ENCODE data around the gene ZNF169. TPM values are rescaled to one million over a fixed set of nuclear protein-coding genes. Genes with fewer than 3 reads are reported as not detected.

The ZNF169 gene
- total RNA-seq, result 6.0 TPM
- long read RNA-seq, partial matches to known transcripts, result 4 of 12 reads
- long read RNA-seq, other reads (novel, unspliced or antisense), result 6 of 12 reads

DNA sequence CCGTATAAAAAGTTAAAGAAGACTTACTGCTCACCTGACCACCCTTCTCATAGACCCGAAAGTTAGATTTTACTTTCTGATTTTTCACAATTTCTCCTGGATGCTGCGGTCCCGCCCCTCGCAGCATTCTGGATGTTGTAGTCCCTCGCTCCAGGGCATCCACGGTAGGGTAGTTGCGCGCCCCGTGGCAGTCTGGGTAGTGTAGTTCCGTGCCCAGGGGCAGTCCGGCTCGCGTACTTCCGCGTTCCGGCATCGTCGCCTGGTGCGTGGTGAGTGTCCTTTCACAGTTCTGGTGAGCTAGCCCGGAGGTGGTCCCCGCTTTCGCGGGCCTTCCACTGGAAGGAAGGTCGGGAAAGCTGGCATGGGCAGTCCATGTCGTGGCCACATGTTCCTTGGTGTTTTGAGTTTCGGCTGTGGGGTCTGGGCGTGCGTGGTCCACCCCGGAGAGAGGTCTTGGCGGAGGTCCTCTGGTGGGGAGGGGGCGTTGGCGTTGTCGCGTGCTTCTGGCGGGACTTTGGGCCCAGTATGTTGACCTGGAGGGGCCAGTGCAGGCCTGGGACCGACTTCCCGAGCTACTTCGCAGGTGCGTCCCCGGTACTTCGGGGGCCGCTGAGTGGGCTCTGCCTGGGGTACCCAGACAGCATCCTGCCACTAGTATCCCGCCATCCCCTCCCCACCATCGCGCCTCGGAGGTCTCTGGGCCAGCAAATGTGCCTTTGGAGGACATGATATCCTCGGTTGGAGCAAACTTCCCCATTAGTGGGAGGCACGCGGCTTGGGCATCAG lies at the start of gene ZNF169:
Gene ZNF169, plus strand, starts transcription at position 222 of the 786 bp plus-strand sequence. CDS start 19,515 bp downstream, outside the sequence.
- Histone ChIP-seq H3K27ac (peak within 1 kb of the TSS; percentile 56), H3K36me3 (no peaks in the 10 kb centered on the region), H3K4me3 (peak within 1 kb of the TSS; percentile 78), H3K4me1 (peaks cover 3% of the 10 kb centered on the region), H3K27me3 (no peaks in the 10 kb centered on the region), H3K9me3 (no peaks in the 10 kb centered on the region)
- intact Hi-C loops (cut with DNase I), result no loop called here
- TF ChIP-seq, protein P1, sequence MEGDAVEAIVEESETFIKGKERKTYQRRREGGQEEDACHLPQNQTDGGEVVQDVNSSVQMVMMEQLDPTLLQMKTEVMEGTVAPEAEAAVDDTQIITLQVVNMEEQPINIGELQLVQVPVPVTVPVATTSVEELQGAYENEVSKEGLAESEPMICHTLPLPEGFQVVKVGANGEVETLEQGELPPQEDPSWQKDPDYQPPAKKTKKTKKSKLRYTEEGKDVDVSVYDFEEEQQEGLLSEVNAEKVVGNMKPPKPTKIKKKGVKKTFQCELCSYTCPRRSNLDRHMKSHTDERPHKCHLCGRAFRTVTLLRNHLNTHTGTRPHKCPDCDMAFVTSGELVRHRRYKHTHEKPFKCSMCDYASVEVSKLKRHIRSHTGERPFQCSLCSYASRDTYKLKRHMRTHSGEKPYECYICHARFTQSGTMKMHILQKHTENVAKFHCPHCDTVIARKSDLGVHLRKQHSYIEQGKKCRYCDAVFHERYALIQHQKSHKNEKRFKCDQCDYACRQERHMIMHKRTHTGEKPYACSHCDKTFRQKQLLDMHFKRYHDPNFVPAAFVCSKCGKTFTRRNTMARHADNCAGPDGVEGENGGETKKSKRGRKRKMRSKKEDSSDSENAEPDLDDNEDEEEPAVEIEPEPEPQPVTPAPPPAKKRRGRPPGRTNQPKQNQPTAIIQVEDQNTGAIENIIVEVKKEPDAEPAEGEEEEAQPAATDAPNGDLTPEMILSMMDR (IDR thresholded peaks at IDR 0.05), result no peak
- ATAC-seq, result peak; percentile 100
- DNase-seq, result peak; percentile 96

DNA sequence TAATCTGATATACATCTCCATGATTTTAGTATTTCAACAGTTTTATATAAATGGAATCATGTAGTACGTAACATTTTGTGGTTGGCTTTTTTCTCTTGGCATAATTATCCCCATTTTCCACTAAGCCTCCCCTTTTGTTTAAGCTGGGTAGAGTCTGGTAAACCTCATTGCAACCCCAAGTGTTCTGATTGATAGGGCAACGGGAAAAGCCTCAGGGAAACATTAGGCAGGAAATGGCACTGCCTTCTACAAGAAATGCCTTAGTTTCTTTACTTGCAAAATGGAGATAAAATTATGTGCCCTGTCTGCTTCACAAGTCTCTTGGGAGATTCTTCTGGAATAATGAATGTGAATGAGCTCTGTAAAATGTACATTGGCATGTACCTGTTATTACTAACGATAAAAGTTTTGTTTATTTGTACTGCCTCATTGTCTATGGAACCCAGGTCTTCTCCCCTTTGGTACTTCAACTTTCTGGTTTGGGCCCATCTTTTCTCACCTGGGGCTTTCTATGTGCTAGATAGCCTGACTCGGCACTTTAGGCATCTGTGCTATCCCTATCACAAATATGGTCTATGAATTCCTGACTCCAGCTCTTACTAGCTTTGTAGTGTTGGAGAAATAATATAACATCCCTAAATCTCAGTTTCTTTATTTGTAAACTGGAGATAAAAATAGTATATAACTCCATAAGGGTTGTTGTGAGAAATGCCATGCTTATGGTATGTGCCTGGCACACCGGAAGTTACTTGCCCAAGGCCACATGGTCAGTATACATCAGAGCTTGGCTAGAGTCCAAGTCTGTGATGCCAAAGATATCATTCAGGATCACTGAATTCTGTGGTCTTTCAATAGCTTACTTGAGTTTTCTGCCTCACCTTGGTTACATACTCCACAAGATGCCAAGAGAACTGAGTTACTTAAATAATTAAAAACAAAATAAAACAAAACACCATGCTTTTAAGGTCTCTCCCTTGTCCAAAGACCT lies 48.2 kb upstream of the ZNF169 start:
- Histone ChIP-seq H3K36me3 (no peaks in the 10 kb centered on the region), H3K9me3 (no peaks in the 10 kb centered on the region), H3K4me1 (no peaks in the 10 kb centered on the region), H3K27ac (no peak overlapping the region), H3K27me3 (no peaks in the 10 kb centered on the region), H3K4me3 (no peak overlapping the region)
- intact Hi-C loops (cut with DNase I), result loop anchor here (5.0 kb wide), 1 partner anchor 144 kb away; no protein-coding TSS in a partner anchor
- no peak for DNase-seq
- TF ChIP-seq, protein P1 (IDR thresholded peaks at IDR 0.05), result no peak
- no peak for ATAC-seq

DNA sequence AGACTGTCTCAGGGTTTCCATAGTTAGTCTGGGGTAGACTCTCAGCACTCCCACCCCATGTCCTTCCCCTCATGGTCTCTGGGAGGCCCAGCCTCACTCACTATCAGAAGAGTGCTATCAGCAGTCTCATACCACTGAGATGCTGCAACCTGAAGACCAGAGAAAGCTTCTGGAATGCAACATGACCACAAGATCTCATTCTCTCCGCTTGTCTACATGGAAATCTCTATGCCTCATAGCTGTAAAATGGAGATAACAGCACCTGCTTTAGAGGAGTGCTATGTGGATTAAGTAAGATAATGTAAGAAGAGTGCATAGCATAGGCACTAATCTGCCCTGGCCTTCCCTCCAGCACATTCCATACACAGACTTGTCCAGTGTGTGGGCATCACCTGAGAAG lies 47.0 kb upstream of the ZNF169 start:
- H3K4me3 ChIP-seq, result no peak overlapping the region
- intact Hi-C loops (cut with DNase I), result loop anchor here (5.0 kb wide), 1 partner anchor 145 kb away; no protein-coding TSS in a partner anchor
- H3K27me3 ChIP-seq, result no peaks in the 10 kb centered on the region
- H3K4me1 ChIP-seq, result no peaks in the 10 kb centered on the region
- no peaks in the 10 kb centered on the region for H3K9me3 ChIP-seq
- DNase-seq (no peak), ATAC-seq (no peak)
- H3K27ac ChIP-seq, result no peak overlapping the region
- no peaks in the 10 kb centered on the region for H3K36me3 ChIP-seq
- TF ChIP-seq, protein P1 (IDR thresholded peaks at IDR 0.05), result no peak

DNA sequence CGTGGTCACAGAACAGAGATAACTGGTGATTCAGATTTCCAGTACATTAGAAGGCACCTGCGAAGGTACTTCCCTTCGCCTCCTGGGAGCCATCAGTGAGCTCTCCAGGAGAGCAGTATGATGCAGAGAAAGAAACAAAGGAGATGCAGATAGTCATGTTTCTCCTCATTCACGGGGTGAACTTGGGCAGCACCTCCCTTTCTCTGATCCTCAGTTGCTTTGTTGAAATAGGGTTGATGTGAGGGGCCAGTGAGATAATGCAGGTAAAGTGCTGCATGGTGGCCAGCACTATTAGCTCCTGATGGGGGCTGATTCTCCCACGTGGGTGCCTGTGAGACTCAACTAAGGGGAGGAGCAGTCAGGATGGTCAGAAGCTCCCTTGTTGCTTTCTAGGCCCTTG lies 46.6 kb upstream of the ZNF169 start:
- Histone ChIP-seq H3K27ac (no peak overlapping the region), H3K9me3 (no peaks in the 10 kb centered on the region), H3K27me3 (no peaks in the 10 kb centered on the region), H3K36me3 (no peaks in the 10 kb centered on the region), H3K4me3 (no peak overlapping the region), H3K4me1 (no peaks in the 10 kb centered on the region)
- intact Hi-C loops (cut with DNase I), result loop anchor here (5.0 kb wide), 1 partner anchor 145 kb away; no protein-coding TSS in a partner anchor
- no peak for ATAC-seq
- TF ChIP-seq, protein P1 (IDR thresholded peaks at IDR 0.05), result no peak
- DNase-seq, result no peak

DNA sequence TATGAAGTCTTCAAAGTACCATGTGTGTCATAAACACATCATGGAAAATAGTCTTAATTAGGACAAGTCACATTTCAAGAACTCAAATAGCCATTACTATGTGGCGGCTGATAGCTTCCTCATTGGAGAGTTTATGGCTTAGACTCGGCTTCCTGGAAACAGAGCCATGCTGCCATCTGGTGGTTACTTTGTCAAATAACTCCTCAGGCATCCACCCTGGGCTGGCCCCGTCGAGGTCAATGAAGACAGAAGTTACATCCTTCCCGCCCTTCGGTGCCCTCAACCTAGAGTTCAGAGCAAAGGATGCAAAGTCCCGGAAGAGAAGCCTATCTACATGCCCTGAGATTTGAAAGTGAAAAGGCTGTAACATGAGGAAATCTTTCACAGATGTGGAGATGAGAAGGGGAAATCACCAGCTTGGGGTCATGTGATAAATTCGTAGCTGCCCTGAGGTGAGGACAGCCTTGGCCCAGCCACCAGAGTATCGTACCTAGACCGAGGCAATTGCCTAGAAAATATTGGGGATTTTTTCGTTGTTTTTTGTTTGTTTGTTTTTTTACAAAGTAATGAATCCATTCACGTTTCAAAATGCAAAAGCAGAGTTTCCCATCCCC lies 45.5 kb upstream of the ZNF169 start:
- peak; percentile 71 for DNase-seq
- TF ChIP-seq, protein P1 (IDR thresholded peaks at IDR 0.05), result peak; percentile 85
- H3K27me3 ChIP-seq, result no peaks in the 10 kb centered on the region

More for the DNA sequence above, 45.5 kb upstream of the ZNF169 start:
- no peaks in the 10 kb centered on the region for H3K36me3 ChIP-seq
- no peak overlapping the region for H3K27ac ChIP-seq
- intact Hi-C loops (cut with DNase I), result loop anchor here (5.0 kb wide), 1 partner anchor 146 kb away; no protein-coding TSS in a partner anchor
- H3K9me3 ChIP-seq, result no peaks in the 10 kb centered on the region
- ATAC-seq, result peak; percentile 99
- no peaks in the 10 kb centered on the region for H3K4me1 ChIP-seq
- no peak overlapping the region for H3K4me3 ChIP-seq

All from upper lobe of right lung (tissue), 1 donor.